Liver (tissue), 9 donors: ENCODE measurements around the gene POLR2B. TPM values are rescaled to one million over a fixed set of nuclear protein-coding genes. Genes with fewer than 3 reads are reported as not detected.
"Not testable (repeated sequence)": the region's sequence is repeated elsewhere in the genome, so short reads cannot be mapped to it uniquely, and the experiment has no call there.

Source experiments
- DNase-seq: peaks from one replicate; pipeline ENCODE4 v3.0.0-alpha.2; 2017; ENCODE audit warnings: low spot score
- H3K27ac ChIP-seq, 2 donors: one replicate each; pipeline ENCODE4 v1.7.0; 2013; ENCODE audit warnings: inconsistent platforms in 2 of 2, low read length in 2 of 2, control low read depth in 1 of 2, low read depth in 1 of 2, mild to moderate bottlenecking in 1 of 2
- H3K27me3 ChIP-seq, 4 donors: one replicate each; pipeline versions ENCODE4 v1.6.1 to v1.7.0; 2013; ENCODE audit warnings: low read length in 3 of 4, inconsistent platforms in 1 of 4, mild to moderate bottlenecking in 1 of 4, moderate library complexity in 1 of 4; ENCODE audit not compliant: control insufficient read depth in 4 of 4, insufficient read depth in 4 of 4
- H3K36me3 ChIP-seq, 4 donors: one replicate each; pipeline versions ENCODE4 v1.6.1 to v1.7.0; 2013; ENCODE audit warnings: low read length in 3 of 4, mild to moderate bottlenecking in 3 of 4, low read depth in 1 of 4, moderate library complexity in 1 of 4; ENCODE audit not compliant: control insufficient read depth in 4 of 4, insufficient read depth in 3 of 4
- H3K4me1 ChIP-seq, 4 donors: one replicate each; pipeline versions ENCODE4 v1.6.1 to v1.7.0; 2013; ENCODE audit warnings: low read length in 3 of 4, mild to moderate bottlenecking in 3 of 4, moderate library complexity in 1 of 4; ENCODE audit not compliant: control insufficient read depth in 4 of 4, insufficient read depth in 4 of 4
- H3K4me3 ChIP-seq, 3 donors: one replicate each; pipeline versions ENCODE4 v1.6.1 to v1.7.0; 2013; ENCODE audit warnings: low read length in 3 of 3, control low read depth in 1 of 3, low read depth in 1 of 3, mild to moderate bottlenecking in 1 of 3
- H3K9ac ChIP-seq, 2 donors: one replicate each; pipeline ENCODE4 v1.7.0; 2013; ENCODE audit warnings: low read length in 2 of 2, mild to moderate bottlenecking in 2 of 2, moderate library complexity in 2 of 2, control low read depth in 1 of 2, low read depth in 1 of 2
- H3K9me3 ChIP-seq, 4 donors: one replicate each; pipeline versions ENCODE4 v1.6.1 to v1.7.0; 2013; ENCODE audit warnings: low read length in 3 of 4; ENCODE audit not compliant: control insufficient read depth in 4 of 4
- EGR1 ChIP-seq, 2 donors: IDR thresholded peaks; 2 replicates each; pipeline ENCODE4 v1.6.1; 2016 to 2018; ENCODE audit warnings: antibody characterized with exemption in 2 of 2, low read depth in 2 of 2
- FOXA1 ChIP-seq: IDR thresholded peaks from 2 replicates; pipeline ENCODE4 v1.6.1; 2016; ENCODE audit warnings: antibody characterized with exemption
- FOXA2 ChIP-seq: IDR thresholded peaks from 2 replicates; pipeline ENCODE4 v1.6.1; 2016; ENCODE audit warnings: antibody characterized with exemption
- GABPA ChIP-seq, 2 donors: IDR thresholded peaks in 1 of 2; conservative IDR thresholded peaks in 1 of 2; 2 replicates each; pipeline ENCODE4 v1.6.1; 2016; ENCODE audit warnings: antibody characterized with exemption in 2 of 2, mild to moderate bottlenecking in 1 of 2, moderate library complexity in 1 of 2
- HNF4A ChIP-seq, 2 donors: conservative IDR thresholded peaks; 2 replicates each; pipeline ENCODE4 v1.6.1; 2016; ENCODE audit warnings: antibody characterized with exemption in 2 of 2, mild to moderate bottlenecking in 2 of 2
- HNF4G ChIP-seq: IDR thresholded peaks from 2 replicates; pipeline ENCODE4 v1.6.1; 2016; ENCODE audit warnings: antibody characterized with exemption
- JUND ChIP-seq, 2 donors: IDR thresholded peaks; 2 replicates each; pipeline ENCODE4 v1.6.1; 2016; ENCODE audit warnings: antibody characterized with exemption in 2 of 2
- NR2F2 ChIP-seq: IDR thresholded peaks from 2 replicates; pipeline ENCODE4 v1.6.1; 2016; ENCODE audit warnings: antibody characterized with exemption
- RAD21 ChIP-seq, 2 donors: IDR thresholded peaks; 2 replicates each; pipeline ENCODE4 v1.6.1; 2016; ENCODE audit warnings: antibody characterized with exemption in 2 of 2, mild to moderate bottlenecking in 2 of 2
- RXRA ChIP-seq, 2 donors: IDR thresholded peaks; 2 replicates each; pipeline ENCODE4 v1.6.1; 2017 to 2018; ENCODE audit warnings: antibody characterized with exemption in 2 of 2, mild to moderate bottlenecking in 1 of 2
- TAF1 ChIP-seq: conservative IDR thresholded peaks from 2 replicates; pipeline ENCODE4 v1.6.1; 2016; ENCODE audit warnings: antibody characterized with exemption, mild to moderate bottlenecking
- YY1 ChIP-seq: IDR thresholded peaks from 2 replicates; pipeline ENCODE4 v1.6.1; 2016; ENCODE audit warnings: antibody characterized with exemption, mild to moderate bottlenecking
- WGBS: extraction: QIAGEN DNeasy Blood & Tissue Kit; methylation state at CpG from one replicate; pipeline ENCODE4 v1.1.7; 2013; 5-methylcytosine and 5-hydroxymethylcytosine counted together
- polyA plus RNA-seq, 2 donors: library from polyadenylated mRNA; stranded (reverse) in 1 of 2; unstranded in 1 of 2; fragments of 200-250 nt in 1 of 2; fragments of >200 nt in 1 of 2; fragmentation: Nextera tagmentation in 1 of 2; extraction: Ambion mirVana in 1 of 2; gene quantifications; one replicate each; pipeline versions ENCODE4 v1.2.1 to v1.2.3, GENCODE V29; 2013 to 2015
- total RNA-seq, 2 donors: library from RNA; depleted of rRNA; stranded (reverse); fragments of >200 nt; gene quantifications; one replicate each; pipeline ENCODE4 v1.2.3, GENCODE V29; 2014
- TF ChIP-seq, protein P1 (sequence below): IDR thresholded peaks from 2 replicates; pipeline ENCODE4 v1.6.1; 2016; ENCODE audit warnings: antibody characterized with exemption, mild to moderate bottlenecking
- TF ChIP-seq, protein P2 (sequence below): IDR thresholded peaks from 2 replicates; pipeline ENCODE4 v1.6.1; 2016; ENCODE audit warnings: antibody characterized with exemption
- TF ChIP-seq, protein P3 (sequence below): IDR thresholded peaks from 2 replicates; pipeline ENCODE4 v1.6.1; 2016; ENCODE audit warnings: antibody characterized with exemption
- TF ChIP-seq, protein P4 (sequence below): IDR thresholded peaks from 2 replicates; pipeline ENCODE4 v1.6.1; 2016; ENCODE audit warnings: antibody characterized with exemption
- donor health status: healthy.
- donor health status: healthy.
- donor health status: healthy.
- donor health status: healthy.
- donor health status: healthy.

Gene POLR2B
- total and polyA plus RNA-seq, 4 donors = 16.6 to 64.4 (median 40.0) TPM

DNA sequence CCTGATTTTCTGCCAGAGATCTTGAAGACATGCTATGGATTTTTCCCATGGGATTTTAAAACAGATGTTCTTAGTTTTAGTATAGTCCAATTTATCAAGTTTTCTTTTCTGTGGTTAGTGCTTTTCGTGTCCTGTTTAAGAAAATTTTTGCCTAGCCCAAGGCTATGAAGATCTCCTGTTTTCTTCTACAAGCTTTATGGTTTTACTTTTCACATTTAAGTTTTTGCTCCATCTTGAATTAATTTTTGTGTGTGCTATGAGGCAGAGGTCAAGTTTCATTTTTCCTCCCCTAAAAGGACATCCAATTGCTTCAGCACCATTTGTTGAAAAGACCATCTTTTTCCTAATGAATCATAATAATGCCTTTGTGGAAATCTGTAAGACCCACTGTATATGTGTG, 65.6 kb downstream of the POLR2B start:
- Histone ChIP-seq H3K4me3 (no peak overlapping the region), H3K36me3 (no peaks in the 10 kb centered on the region), H3K27ac (peak overlapping the region; percentile 51 to 62), H3K9me3 (no peaks in the 10 kb centered on the region), H3K9ac (no peak overlapping the region), H3K4me1 (no peaks in the 10 kb centered on the region), H3K27me3 (no peaks in the 10 kb centered on the region)
- 77% methylated on average over 1 of the region's 1 CpG for WGBS
- no peak for DNase-seq
- TF ChIP-seq EGR1 (IDR thresholded peaks at IDR 0.05; ENCODE audit: low read depth in 2 of 2) = no peak
- TF ChIP-seq HNF4A (conservative IDR thresholded peaks at IDR 0.05) = no peak
- TF ChIP-seq JUND (IDR thresholded peaks at IDR 0.05) = no peak
- no peak for TF ChIP-seq GABPA (IDR thresholded peaks at IDR 0.05 in 1 of 2, conservative IDR thresholded peaks at IDR 0.05 in 1 of 2)
- TF ChIP-seq RXRA (IDR thresholded peaks at IDR 0.05) = no peak
- no peak for TF ChIP-seq YY1

DNA sequence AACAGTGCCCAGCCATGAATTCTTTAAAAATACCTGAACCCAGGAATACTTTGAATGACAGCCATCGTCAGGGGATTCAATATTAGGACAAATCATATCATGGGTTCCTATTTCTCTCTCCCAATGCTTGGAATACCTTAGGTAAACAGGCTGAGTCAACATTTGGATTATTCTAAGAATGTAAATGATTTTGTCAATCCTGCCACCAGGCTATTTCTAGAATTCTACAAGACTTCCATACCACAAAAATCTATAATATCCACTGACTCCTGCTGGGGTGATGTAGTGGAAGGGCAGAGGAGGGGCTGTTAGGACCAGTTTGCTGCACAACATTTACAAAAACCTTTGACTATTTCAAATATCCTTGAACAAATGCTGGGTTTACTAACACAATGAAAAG, 66.3 kb downstream of the POLR2B start:
- no peaks in the 10 kb centered on the region for H3K27me3 ChIP-seq
- no peaks in the 10 kb centered on the region for H3K4me1 ChIP-seq
- no peaks in the 10 kb centered on the region for H3K9me3 ChIP-seq
- H3K36me3 ChIP-seq = no peaks in the 10 kb centered on the region
- no peak overlapping the region for H3K4me3 ChIP-seq
- peak overlapping the region; percentile 11 to 12 for H3K27ac ChIP-seq
- TF ChIP-seq, protein P1, sequence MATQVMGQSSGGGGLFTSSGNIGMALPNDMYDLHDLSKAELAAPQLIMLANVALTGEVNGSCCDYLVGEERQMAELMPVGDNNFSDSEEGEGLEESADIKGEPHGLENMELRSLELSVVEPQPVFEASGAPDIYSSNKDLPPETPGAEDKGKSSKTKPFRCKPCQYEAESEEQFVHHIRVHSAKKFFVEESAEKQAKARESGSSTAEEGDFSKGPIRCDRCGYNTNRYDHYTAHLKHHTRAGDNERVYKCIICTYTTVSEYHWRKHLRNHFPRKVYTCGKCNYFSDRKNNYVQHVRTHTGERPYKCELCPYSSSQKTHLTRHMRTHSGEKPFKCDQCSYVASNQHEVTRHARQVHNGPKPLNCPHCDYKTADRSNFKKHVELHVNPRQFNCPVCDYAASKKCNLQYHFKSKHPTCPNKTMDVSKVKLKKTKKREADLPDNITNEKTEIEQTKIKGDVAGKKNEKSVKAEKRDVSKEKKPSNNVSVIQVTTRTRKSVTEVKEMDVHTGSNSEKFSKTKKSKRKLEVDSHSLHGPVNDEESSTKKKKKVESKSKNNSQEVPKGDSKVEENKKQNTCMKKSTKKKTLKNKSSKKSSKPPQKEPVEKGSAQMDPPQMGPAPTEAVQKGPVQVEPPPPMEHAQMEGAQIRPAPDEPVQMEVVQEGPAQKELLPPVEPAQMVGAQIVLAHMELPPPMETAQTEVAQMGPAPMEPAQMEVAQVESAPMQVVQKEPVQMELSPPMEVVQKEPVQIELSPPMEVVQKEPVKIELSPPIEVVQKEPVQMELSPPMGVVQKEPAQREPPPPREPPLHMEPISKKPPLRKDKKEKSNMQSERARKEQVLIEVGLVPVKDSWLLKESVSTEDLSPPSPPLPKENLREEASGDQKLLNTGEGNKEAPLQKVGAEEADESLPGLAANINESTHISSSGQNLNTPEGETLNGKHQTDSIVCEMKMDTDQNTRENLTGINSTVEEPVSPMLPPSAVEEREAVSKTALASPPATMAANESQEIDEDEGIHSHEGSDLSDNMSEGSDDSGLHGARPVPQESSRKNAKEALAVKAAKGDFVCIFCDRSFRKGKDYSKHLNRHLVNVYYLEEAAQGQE = no peak
- TF ChIP-seq RAD21 (IDR thresholded peaks at IDR 0.05) = no peak
- no peak for TF ChIP-seq HNF4A (conservative IDR thresholded peaks at IDR 0.05)
- TF ChIP-seq, protein P2, sequence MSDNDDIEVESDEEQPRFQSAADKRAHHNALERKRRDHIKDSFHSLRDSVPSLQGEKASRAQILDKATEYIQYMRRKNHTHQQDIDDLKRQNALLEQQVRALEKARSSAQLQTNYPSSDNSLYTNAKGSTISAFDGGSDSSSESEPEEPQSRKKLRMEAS = no peak
- no peak for TF ChIP-seq TAF1
- no peak for TF ChIP-seq JUND (IDR thresholded peaks at IDR 0.05)
- no peak for TF ChIP-seq HNF4G
- TF ChIP-seq, protein P3, sequence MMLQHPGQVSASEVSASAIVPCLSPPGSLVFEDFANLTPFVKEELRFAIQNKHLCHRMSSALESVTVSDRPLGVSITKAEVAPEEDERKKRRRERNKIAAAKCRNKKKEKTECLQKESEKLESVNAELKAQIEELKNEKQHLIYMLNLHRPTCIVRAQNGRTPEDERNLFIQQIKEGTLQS = no peak
- TF ChIP-seq EGR1 (IDR thresholded peaks at IDR 0.05; ENCODE audit: low read depth in 2 of 2) = no peak
- TF ChIP-seq RXRA (IDR thresholded peaks at IDR 0.05) = no peak
- TF ChIP-seq, protein P4, sequence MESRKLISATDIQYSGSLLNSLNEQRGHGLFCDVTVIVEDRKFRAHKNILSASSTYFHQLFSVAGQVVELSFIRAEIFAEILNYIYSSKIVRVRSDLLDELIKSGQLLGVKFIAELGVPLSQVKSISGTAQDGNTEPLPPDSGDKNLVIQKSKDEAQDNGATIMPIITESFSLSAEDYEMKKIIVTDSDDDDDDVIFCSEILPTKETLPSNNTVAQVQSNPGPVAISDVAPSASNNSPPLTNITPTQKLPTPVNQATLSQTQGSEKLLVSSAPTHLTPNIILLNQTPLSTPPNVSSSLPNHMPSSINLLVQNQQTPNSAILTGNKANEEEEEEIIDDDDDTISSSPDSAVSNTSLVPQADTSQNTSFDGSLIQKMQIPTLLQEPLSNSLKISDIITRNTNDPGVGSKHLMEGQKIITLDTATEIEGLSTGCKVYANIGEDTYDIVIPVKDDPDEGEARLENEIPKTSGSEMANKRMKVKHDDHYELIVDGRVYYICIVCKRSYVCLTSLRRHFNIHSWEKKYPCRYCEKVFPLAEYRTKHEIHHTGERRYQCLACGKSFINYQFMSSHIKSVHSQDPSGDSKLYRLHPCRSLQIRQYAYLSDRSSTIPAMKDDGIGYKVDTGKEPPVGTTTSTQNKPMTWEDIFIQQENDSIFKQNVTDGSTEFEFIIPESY = no peak
- no peak for TF ChIP-seq GABPA (IDR thresholded peaks at IDR 0.05 in 1 of 2, conservative IDR thresholded peaks at IDR 0.05 in 1 of 2)
- TF ChIP-seq NR2F2 = no peak
- TF ChIP-seq FOXA1 = no peak
- no peak for TF ChIP-seq FOXA2
- no peak for TF ChIP-seq YY1
- WGBS = 87% methylated on average over 1 of the region's 1 CpG
- no peak for DNase-seq
- H3K9ac ChIP-seq = no peak overlapping the region

DNA sequence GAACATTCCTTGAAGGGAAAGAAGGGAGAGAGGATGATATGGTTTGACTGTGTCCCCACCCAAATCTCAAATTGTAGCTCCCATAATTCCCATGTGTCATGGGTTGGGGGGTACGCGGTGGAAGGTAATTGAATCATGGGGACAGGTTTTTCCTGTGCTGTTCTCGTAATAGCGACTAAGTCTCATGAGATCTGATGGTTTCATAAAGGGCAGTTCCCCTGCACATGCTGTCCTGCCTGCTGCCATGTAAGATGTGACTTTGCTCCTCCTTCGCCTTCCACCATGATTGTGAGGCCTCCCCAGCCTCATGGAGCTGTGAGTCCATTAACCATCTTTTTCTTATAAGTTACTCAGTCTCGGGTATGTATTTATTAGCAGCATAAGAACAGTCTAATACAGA, 68.3 kb downstream of the POLR2B start:
- H3K9ac ChIP-seq, H3K4me1 ChIP-seq, H3K27ac ChIP-seq, DNase-seq, H3K27me3 ChIP-seq, H3K4me3 ChIP-seq, H3K36me3 ChIP-seq, H3K9me3 ChIP-seq: not testable (repeated sequence)
- 93% methylated on average over 6 of the region's 6 CpGs for WGBS
